H1 (cell line): ENCODE results near the gene INO80C. TPM values are rescaled to one million over a fixed set of nuclear protein-coding genes. Genes with fewer than 3 reads are reported as not detected.

ENCODE experiments used
- CREB1 ChIP-seq: IDR thresholded peaks from 2 replicates; pipeline ENCODE4 v1.6.1; 2012; ENCODE audit warnings: inconsistent platforms
- CTCF ChIP-seq, 3 experiments: IDR thresholded peaks; 1 replicate in 2 of 3; 2 replicates in 1 of 3; pipeline versions ENCODE4 v1.5.1 to v1.6.1; 2011; ENCODE audit warnings: low read length in 3 of 3, mild to moderate bottlenecking in 3 of 3, inconsistent platforms in 2 of 3, low read depth in 1 of 3, moderate library complexity in 1 of 3; ENCODE audit not compliant: insufficient read depth in 1 of 3; ENCODE audit errors: control extremely low read depth in 1 of 3
- E2F6 ChIP-seq: IDR thresholded peaks from 2 replicates; pipeline ENCODE4 v1.6.1; 2012; ENCODE audit warnings: inconsistent platforms
- GTF2F1 ChIP-seq: IDR thresholded peaks from 2 replicates; pipeline ENCODE4 v1.6.1; 2012; ENCODE audit warnings: low read depth, low read length, improper control_type of control experiment, borderline replicate concordance
- HDAC2 ChIP-seq, 2 experiments: fragments of 300-600 bp in 1 of 2; sonication (generic) in 1 of 2; IDR thresholded peaks; 2 replicates each; pipeline ENCODE4 v1.6.1; 2011 to 2012; ENCODE audit warnings: low read depth in 2 of 2, low read length in 2 of 2, mild to moderate bottlenecking in 2 of 2, moderate library complexity in 2 of 2, borderline replicate concordance in 1 of 2, inconsistent platforms in 1 of 2
- MAX ChIP-seq: IDR thresholded peaks from 2 replicates; pipeline ENCODE4 v1.6.1; 2012; ENCODE audit warnings: inconsistent platforms
- NRF1 ChIP-seq: IDR thresholded peaks from 2 replicates; pipeline ENCODE4 v1.6.1; 2011; ENCODE audit warnings: mild to moderate bottlenecking, low read depth, low read length, improper control_type of control experiment
- RAD21 ChIP-seq, 2 experiments: IDR thresholded peaks in 1 of 2; conservative IDR thresholded peaks in 1 of 2; 2 replicates each; pipeline ENCODE4 v1.6.1; 2011; ENCODE audit warnings: low read depth in 2 of 2, low read length in 2 of 2, improper control_type of control experiment in 1 of 2, inconsistent platforms in 1 of 2, mild to moderate bottlenecking in 1 of 2, moderate library complexity in 1 of 2
- SP1 ChIP-seq: IDR thresholded peaks from 2 replicates; pipeline ENCODE4 v1.6.1; 2011; ENCODE audit warnings: low read depth, low read length
- polyA plus RNA-seq, 7 experiments: library from polyadenylated mRNA; depleted of rRNA in 3 of 7; stranded (reverse) in 5 of 7; unstranded in 2 of 7; fragments of >200 nt in 5 of 7; fragments of 200-250 nt in 2 of 7; gene quantifications; 1 replicate in 5 of 7; 2 replicates in 1 of 7; 4 replicates in 1 of 7; pipeline versions ENCODE4 v1.2.1 to v1.2.3, GENCODE V29; 2011 to 2013; ENCODE audit warnings: missing spikeins in 2 of 7, mixed read lengths in 2 of 7
- total RNA-seq: library from RNA; stranded (reverse); fragmentation: NEBNext Ultra II Directional; extraction: Animal tissue kit (Norgen Biotek cat#: 25700); gene quantifications from 2 replicates; pipeline ENCODE4 v1.2.1, GENCODE V29; 2021

The INO80C gene
- total and polyA plus RNA-seq, 2 of the 8 experiments (the other 6 are each of a cell fraction or from before 2014, with no cell fraction given) = 30.1 to 48.9 TPM

GRCh38 chr18:35514752-35515459 is 17.1 kb upstream of the INO80C start (continued):
- no peak for TF ChIP-seq CTCF (IDR thresholded peaks at IDR 0.05; ENCODE audit: control extremely low read depth in 1 of 3, insufficient read depth in 1 of 3, low read depth in 1 of 3, low read length in 3 of 3)
- TF ChIP-seq E2F6 = no peak
- no peak for TF ChIP-seq HDAC2 (IDR thresholded peaks at IDR 0.05; ENCODE audit: borderline replicate concordance in 1 of 2, low read depth in 2 of 2, low read length in 2 of 2)
- no peak for TF ChIP-seq MAX
- TF ChIP-seq SP1 = no peak
- no peak for TF ChIP-seq CREB1
- TF ChIP-seq NRF1 = no peak
- no peak for TF ChIP-seq GTF2F1
- TF ChIP-seq RAD21 (IDR thresholded peaks at IDR 0.05 in 1 of 2, conservative IDR thresholded peaks at IDR 0.05 in 1 of 2; ENCODE audit: low read depth in 2 of 2, low read length in 2 of 2) = no peak
